Smooth muscle cell (in vitro differentiated cells): ENCODE data around the gene RPLP1. TPM values are rescaled to one million over a fixed set of nuclear protein-coding genes. Genes with fewer than 3 reads are reported as not detected.

Experiments
- DNase-seq: peaks from one replicate; lab custom pipeline; 2025; ENCODE audit not compliant: unreplicated experiment; lab: John Stamatoyannopoulos, UW
- H2AFZ ChIP-seq: fragments of 200-600 bp; sonication (generic); 2 replicates; pipeline ENCODE4 v1.6.0; 2016; ENCODE audit warnings: antibody characterized with exemption, low read depth, mild to moderate bottlenecking
- H3F3A ChIP-seq: fragments of 200-600 bp; sonication (generic); 2 replicates; pipeline ENCODE4 v1.6.0; 2017; ENCODE audit warnings: antibody characterized with exemption, low read depth
- H3K27ac ChIP-seq: fragments of 200-600 bp; sonication (generic); 2 replicates; pipeline ENCODE4 v1.5.1; 2016; ENCODE audit warnings: low read depth, mild to moderate bottlenecking
- H3K27me3 ChIP-seq: fragments of 200-600 bp; sonication (generic); 2 replicates; pipeline ENCODE4 v1.6.1; 2016; ENCODE audit warnings: low read depth, mild to moderate bottlenecking
- H3K36me3 ChIP-seq: fragments of 200-600 bp; sonication (generic); 2 replicates; pipeline ENCODE4 v1.5.1; 2016; ENCODE audit warnings: low read depth
- H3K4me1 ChIP-seq: fragments of 200-600 bp; sonication (generic); 2 replicates; pipeline ENCODE4 v1.5.1; 2016; ENCODE audit warnings: low read depth
- H3K4me2 ChIP-seq: fragments of 200-600 bp; sonication (generic); 2 replicates; pipeline ENCODE4 v1.6.0; 2016; ENCODE audit warnings: mild to moderate bottlenecking
- H3K4me3 ChIP-seq: fragments of 200-600 bp; sonication (generic); 2 replicates; pipeline ENCODE4 v1.5.1; 2016; ENCODE audit warnings: mild to moderate bottlenecking
- H3K79me2 ChIP-seq: fragments of 200-600 bp; sonication (generic); 2 replicates; pipeline ENCODE4 v1.6.0; 2016; ENCODE audit warnings: low read depth, mild to moderate bottlenecking
- H3K9ac ChIP-seq: fragments of 200-600 bp; sonication (generic); 2 replicates; pipeline ENCODE4 v1.6.0; 2016; ENCODE audit warnings: low read depth
- H3K9me3 ChIP-seq: fragments of 200-600 bp; sonication (generic); replicated peaks from 2 replicates; pipeline ENCODE4 v1.5.1; 2016; ENCODE audit warnings: low read depth
- H4K20me1 ChIP-seq: fragments of 200-600 bp; sonication (generic); 2 replicates; pipeline ENCODE4 v1.6.0; 2016; ENCODE audit warnings: low read depth
- WGBS: methylation state at CpG from one replicate; pipeline ENCODE4 v1.1.7; 2016; ENCODE audit warnings: low lambda C conversion rate; 5-methylcytosine and 5-hydroxymethylcytosine counted together
- polyA plus RNA-seq: library from polyadenylated mRNA; unstranded; fragments of >200 nt; fragmentation: Nextera tagmentation; extraction: Ambion mirVana; gene quantifications from 2 replicates; pipeline ENCODE4 v1.2.1, GENCODE V29; 2016
- total RNA-seq: library from RNA; depleted of rRNA; stranded (reverse); fragments of >200 nt; gene quantifications from 2 replicates; pipeline ENCODE4 v1.2.3, GENCODE V29; 2014
- TF ChIP-seq, protein P1 (sequence below): fragments of 200-600 bp; sonication (generic); IDR thresholded peaks from 2 replicates; pipeline ENCODE4 v1.5.1; 2017; ENCODE audit warnings: borderline replicate concordance, mild to moderate bottlenecking, antibody characterized with exemption; ENCODE audit not compliant: insufficient read depth, poor library complexity, severe bottlenecking

The RPLP1 gene
- total and polyA plus RNA-seq, 2 experiments from 2014 or later, result 375 to 1,155 TPM

DNA sequence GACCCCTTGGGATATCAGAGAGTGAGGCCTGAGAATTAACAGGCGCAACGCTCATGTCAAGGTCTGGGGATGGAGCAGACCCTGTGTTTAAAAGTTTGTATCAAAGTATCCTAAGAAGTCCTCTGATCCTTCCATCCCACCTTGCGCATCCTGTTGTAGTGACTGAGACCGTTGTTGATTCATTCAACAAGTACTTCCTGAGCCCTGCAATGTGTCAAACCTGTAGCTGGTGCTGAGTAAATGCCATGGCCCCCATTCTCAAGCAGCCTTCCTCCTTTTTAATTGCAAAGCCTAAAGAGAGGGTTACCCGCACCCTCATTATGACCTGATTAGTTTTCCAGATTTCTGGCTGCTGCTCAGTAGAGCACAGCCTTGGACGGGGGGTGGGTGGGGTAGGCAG is 46.4 kb downstream of the RPLP1 start:
- Histone ChIP-seq H3K4me3 (no peak overlapping the region), H3K4me2 (no peak overlapping the region), H3K27ac (no peak overlapping the region), H2AFZ (no peak overlapping the region), H3K9ac (no peak overlapping the region), H3K9me3 (no peaks in the 10 kb centered on the region), H4K20me1 (no peaks in the 10 kb centered on the region), H3F3A (no peaks in the 10 kb centered on the region), H3K4me1 (peaks cover 6% of the 10 kb centered on the region), H3K79me2 (no peaks in the 10 kb centered on the region), H3K27me3 (no peaks in the 10 kb centered on the region), H3K36me3 (no peaks in the 10 kb centered on the region)
- no peak for DNase-seq
- 93% methylated on average over 6 of the region's 6 CpGs for WGBS
- TF ChIP-seq, protein P1, sequence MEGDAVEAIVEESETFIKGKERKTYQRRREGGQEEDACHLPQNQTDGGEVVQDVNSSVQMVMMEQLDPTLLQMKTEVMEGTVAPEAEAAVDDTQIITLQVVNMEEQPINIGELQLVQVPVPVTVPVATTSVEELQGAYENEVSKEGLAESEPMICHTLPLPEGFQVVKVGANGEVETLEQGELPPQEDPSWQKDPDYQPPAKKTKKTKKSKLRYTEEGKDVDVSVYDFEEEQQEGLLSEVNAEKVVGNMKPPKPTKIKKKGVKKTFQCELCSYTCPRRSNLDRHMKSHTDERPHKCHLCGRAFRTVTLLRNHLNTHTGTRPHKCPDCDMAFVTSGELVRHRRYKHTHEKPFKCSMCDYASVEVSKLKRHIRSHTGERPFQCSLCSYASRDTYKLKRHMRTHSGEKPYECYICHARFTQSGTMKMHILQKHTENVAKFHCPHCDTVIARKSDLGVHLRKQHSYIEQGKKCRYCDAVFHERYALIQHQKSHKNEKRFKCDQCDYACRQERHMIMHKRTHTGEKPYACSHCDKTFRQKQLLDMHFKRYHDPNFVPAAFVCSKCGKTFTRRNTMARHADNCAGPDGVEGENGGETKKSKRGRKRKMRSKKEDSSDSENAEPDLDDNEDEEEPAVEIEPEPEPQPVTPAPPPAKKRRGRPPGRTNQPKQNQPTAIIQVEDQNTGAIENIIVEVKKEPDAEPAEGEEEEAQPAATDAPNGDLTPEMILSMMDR, result no peak

- TF ChIP-seq, protein P1, result no peak
- H3K9ac ChIP-seq, result no peak overlapping the region
- no peaks in the 10 kb centered on the region for H3K79me2 ChIP-seq
- no peak overlapping the region for H3K4me3 ChIP-seq
- H3K36me3 ChIP-seq, result no peaks in the 10 kb centered on the region
- no peak overlapping the region for H3K27ac ChIP-seq
- no peak overlapping the region for H3K4me2 ChIP-seq
- peaks cover 6% of the 10 kb centered on the region for H3K4me1 ChIP-seq
- H3F3A ChIP-seq, result no peaks in the 10 kb centered on the region
- WGBS, result 91% methylated on average over 14 of the region's 14 CpGs
- H3K9me3 ChIP-seq, result no peaks in the 10 kb centered on the region
- no peaks in the 10 kb centered on the region for H4K20me1 ChIP-seq
- no peak for DNase-seq
- no peak overlapping the region for H2AFZ ChIP-seq
- H3K27me3 ChIP-seq, result no peaks in the 10 kb centered on the region
Measured at GRCh38 chr15:69499521-69500211, 47.0 kb downstream of the RPLP1 start.

- Histone ChIP-seq H2AFZ (no peak overlapping the region), H3K4me2 (no peak overlapping the region), H3K27me3 (no peaks in the 10 kb centered on the region), H3K9me3 (no peaks in the 10 kb centered on the region), H3K36me3 (no peaks in the 10 kb centered on the region), H3K9ac (no peak overlapping the region), H3F3A (no peaks in the 10 kb centered on the region), H3K79me2 (no peaks in the 10 kb centered on the region), H3K4me1 (peaks cover 6% of the 10 kb centered on the region), H4K20me1 (no peaks in the 10 kb centered on the region), H3K4me3 (no peak overlapping the region), H3K27ac (no peak overlapping the region)
- no peak for DNase-seq
- TF ChIP-seq, protein P1, result no peak
- 100% methylated on average over 1 of the region's 1 CpG for WGBS
Measured at GRCh38 chr15:69500339-69500738, 47.7 kb downstream of the RPLP1 start.

DNA sequence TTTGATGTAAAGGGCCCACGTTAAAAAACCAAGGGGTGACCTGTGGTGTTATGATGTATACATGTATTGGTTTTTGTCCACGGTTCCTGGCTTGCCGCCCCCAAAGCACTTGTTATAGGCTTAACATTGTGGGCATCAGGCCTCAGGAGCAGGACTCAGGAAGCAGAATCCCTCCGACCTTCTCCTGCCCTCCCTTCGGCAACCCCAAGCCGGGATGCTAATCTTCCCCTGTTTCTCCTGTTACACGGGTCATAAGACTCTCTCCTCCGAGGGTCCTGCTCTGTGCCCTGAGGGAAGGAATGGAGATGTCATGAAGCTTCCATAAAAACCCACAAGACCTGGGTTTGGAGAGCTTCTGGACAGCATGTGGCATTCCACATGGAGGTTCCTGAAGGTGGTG is 48.8 kb downstream of the RPLP1 start:
- peaks cover 6% of the 10 kb centered on the region for H3K4me1 ChIP-seq
- WGBS, result 89% methylated on average over 8 of the region's 8 CpGs
- no peak overlapping the region for H3K27ac ChIP-seq
- H2AFZ ChIP-seq, result no peak overlapping the region
- H3F3A ChIP-seq, result no peaks in the 10 kb centered on the region
- no peak overlapping the region for H3K9ac ChIP-seq
- TF ChIP-seq, protein P1, result no peak
- H4K20me1 ChIP-seq, result no peaks in the 10 kb centered on the region
- no peaks in the 10 kb centered on the region for H3K9me3 ChIP-seq
- H3K4me3 ChIP-seq, result no peak overlapping the region
- H3K79me2 ChIP-seq, result no peaks in the 10 kb centered on the region
- no peaks in the 10 kb centered on the region for H3K27me3 ChIP-seq
- DNase-seq, result no peak
- H3K36me3 ChIP-seq, result no peaks in the 10 kb centered on the region
- H3K4me2 ChIP-seq, result no peak overlapping the region
